Coronary artery (tissue), 2 donors: Measurements from ENCODE around the gene KYNU.

Experiments
- DNase-seq: peaks from one replicate; pipeline ENCODE4 v3.0.0-alpha.2; 2017; ENCODE audit warnings: low spot score
- H3K27ac ChIP-seq, 2 donors: fragments of 200-600 bp; sonication (generic); one replicate each; pipeline ENCODE4 v1.5.1; 2016 to 2019
- H3K4me3 ChIP-seq: fragments of 200-600 bp; sonication (generic); 2 replicates; pipeline ENCODE4 v1.5.1; 2016; ENCODE audit warnings: mild to moderate bottlenecking, moderate library complexity
- TF ChIP-seq, protein P1 (sequence below): fragments of 200-600 bp; sonication (generic); IDR thresholded peaks from one replicate; pipeline ENCODE4 v1.5.1; 2019; ENCODE audit warnings: antibody characterized with exemption

Gene KYNU

DNA sequence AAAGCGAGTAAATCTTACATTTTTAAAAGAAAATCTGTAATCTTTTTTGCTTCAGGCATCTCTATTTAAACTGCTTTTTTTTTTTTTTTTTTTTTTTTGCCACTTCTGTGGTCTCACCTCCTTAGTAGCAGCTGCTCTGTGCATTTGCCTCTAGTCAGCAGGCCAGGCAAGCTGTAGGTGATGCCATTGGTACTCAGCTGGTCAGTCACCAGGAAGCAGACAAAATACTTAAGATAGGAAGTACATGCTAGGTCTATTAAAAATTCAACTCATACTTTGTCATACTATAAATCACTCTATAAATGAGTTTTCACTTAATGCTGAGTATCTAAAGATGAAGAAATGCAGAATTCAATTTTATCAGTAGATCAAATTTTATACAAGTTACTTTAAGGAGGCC lies 83.7 kb downstream of the KYNU start:
- Histone ChIP-seq H3K4me3 (no peak overlapping the region), H3K27ac (no peak overlapping the region)
- no peak for DNase-seq
- TF ChIP-seq, protein P1, sequence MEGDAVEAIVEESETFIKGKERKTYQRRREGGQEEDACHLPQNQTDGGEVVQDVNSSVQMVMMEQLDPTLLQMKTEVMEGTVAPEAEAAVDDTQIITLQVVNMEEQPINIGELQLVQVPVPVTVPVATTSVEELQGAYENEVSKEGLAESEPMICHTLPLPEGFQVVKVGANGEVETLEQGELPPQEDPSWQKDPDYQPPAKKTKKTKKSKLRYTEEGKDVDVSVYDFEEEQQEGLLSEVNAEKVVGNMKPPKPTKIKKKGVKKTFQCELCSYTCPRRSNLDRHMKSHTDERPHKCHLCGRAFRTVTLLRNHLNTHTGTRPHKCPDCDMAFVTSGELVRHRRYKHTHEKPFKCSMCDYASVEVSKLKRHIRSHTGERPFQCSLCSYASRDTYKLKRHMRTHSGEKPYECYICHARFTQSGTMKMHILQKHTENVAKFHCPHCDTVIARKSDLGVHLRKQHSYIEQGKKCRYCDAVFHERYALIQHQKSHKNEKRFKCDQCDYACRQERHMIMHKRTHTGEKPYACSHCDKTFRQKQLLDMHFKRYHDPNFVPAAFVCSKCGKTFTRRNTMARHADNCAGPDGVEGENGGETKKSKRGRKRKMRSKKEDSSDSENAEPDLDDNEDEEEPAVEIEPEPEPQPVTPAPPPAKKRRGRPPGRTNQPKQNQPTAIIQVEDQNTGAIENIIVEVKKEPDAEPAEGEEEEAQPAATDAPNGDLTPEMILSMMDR, result no peak

DNA sequence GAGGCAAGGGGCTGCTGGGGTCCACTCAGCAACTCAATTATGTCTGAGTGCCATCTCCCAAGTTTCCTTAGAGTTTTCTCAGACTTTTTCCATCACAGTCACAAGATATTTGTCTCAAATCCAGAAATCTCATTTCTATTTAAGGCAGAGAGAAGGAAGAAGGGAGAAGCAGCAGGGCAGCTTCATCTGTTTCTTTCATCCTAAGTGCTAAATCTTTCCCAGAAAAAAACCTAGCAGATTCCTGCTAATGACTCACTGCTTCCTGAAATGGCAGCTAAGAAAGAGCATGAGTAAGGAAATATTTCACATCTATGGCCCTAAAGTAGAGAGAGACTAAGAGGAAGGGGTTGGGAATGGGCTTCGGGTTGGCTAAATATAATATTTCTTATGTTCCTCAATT lies 88.0 kb downstream of the KYNU start:
- no peak for DNase-seq
- TF ChIP-seq, protein P1, result no peak
- Histone ChIP-seq H3K27ac (no peak overlapping the region), H3K4me3 (no peak overlapping the region)

DNA sequence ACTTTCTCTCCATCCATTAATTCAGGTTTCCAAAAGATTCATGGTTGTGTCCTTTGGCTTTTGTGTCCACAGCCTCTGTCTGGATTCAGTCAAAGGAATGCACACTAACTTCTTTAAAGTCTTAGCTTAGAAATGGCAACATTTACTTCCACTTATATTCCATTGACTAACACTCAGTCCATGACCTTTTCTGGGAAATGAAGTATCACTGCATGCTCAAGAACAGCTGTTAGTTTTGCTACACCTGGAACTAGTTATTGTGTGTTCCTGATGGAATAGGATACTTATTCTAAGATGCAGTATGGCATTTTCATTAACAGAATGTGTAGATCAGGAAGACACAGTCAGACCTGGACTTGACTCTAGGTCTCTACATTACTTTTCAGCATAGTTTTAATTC lies 88.8 kb downstream of the KYNU start:
- TF ChIP-seq, protein P1, result no peak
- no peak for DNase-seq
- no peak overlapping the region for H3K27ac ChIP-seq

DNA sequence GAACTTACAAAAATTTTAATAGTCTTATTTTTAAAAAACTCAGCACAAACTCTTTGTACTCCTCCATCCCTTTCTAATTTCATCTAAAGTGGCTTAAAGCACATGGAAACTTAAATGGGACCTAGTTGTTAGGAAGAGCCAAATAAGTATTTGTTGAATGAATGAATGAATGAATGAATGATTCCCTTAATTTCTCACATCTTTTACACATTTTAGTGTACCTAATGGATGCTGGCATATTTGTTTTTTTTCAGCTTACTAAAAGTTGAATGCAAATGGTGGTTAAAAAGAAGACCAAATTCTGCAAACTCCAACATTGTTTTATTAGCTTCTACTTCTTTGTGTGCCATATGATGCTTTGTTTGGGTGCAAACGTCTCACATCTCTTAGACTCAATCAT lies 89.6 kb downstream of the KYNU start:
- DNase-seq, result no peak
- Histone ChIP-seq H3K27ac (no peak overlapping the region), H3K4me3 (no peak overlapping the region)
- TF ChIP-seq, protein P1, result no peak

More for the DNA sequence above, 88.8 kb downstream of the KYNU start:
- H3K4me3 ChIP-seq, result no peak overlapping the region

DNA sequence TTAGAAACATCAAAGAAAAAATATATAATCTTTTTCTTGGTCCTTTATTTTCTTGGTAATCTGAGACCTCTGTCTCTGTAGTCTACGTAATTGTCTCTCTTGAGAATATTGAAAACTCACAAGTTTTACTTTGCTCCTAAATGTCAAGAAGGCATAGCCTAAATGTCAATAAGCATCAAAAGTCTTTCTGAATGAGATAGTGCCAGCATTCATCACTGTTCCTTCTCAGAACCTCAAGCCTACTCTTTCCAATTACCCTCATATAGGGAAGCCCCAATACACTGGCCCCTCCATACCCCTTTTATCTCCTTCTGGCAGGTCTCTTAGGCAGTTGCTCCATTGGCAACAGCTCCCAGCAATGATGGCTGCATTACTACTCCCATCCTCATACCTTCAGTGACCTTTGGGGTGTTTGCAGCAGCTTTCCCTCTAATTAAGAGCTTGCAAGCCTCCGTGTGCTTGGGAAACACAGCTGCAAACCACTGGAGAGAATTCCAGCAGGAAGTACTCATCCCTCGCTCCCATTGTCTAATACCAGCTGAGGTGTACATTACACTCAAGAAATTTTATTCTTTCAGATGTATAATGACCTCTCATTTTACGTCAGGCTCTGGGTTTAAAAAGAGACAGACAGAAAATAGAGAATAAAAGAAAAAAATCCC lies 95.8 kb downstream of the KYNU start:
- Histone ChIP-seq H3K27ac (no peak overlapping the region), H3K4me3 (no peak overlapping the region)
- DNase-seq, result no peak
- TF ChIP-seq, protein P1, result no peak

DNA sequence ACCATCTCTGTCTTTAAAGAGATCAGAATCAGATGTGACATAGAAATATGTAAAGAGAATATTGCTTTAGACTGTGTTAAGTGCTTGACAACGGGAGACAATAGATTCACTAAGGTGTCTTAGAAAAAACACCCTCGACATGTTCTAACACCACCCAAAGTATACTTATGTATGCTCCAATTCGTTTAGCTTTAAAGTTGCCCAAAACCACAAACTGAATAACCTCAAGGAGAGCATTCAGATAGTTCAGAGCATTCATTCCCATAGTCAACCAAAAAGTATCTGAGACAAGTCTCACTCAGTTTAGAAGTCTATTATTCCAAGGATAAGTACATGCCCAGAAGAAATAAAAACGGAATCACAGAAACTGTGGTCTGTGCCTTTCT lies 96.4 kb downstream of the KYNU start:
- TF ChIP-seq, protein P1, result no peak
- DNase-seq, result no peak
- H3K27ac ChIP-seq, result no peak overlapping the region

DNA sequence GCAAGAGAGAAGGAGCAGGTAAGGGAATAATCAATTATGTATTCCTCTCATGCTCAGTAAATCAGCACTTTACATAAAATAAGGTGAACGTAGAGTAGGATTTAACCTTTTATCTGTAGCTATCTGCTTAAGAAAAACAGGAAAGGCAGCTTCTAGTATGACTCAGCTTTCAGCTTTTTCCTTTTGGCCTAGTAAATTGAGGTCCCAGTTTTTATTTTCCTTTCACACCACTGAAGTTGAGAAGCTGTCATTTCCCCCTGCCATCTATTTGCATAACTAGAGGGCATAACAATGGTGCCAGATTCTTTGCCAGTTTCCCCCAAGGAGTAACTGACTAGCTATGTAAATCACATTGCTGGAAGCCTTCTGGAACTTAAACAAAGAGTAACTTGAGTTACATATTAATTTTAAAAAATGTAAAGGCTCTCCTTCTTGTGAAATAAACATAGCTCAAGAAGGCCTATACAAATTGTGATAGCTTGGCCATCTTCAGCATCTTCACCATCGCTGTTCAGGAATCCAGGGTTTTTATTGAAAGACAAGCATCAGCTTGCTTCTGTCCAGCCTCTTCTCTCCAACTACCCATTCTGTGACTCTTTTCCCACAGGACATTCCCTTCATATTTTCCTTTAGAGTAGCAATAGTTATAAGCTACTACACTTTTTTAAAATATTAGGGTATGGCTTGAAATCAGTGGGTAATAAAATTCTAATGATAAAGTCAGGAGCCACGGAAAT lies 97.0 kb downstream of the KYNU start:
- Histone ChIP-seq H3K4me3 (no peak overlapping the region), H3K27ac (no peak overlapping the region)
- DNase-seq, result no peak
- TF ChIP-seq, protein P1, result no peak

More for the DNA sequence above, 96.4 kb downstream of the KYNU start:
- H3K4me3 ChIP-seq, result no peak overlapping the region
